T-helper 17 cell (primary cell): Measurements from ENCODE around the gene MYO5C. TPM values are rescaled to one million over a fixed set of nuclear protein-coding genes. Genes with fewer than 3 reads are reported as not detected.
A peak's percentile ranks its signal among the peaks of the same experiment; 100 is the strongest.
"Not testable (repeated sequence)": the region's sequence is repeated elsewhere in the genome, so short reads cannot be mapped to it uniquely, and the experiment has no call there.

Experiments used
- ATAC-seq: fragments of 150-1000 bp; cut with Tn5 transposase; 2 replicates; pipeline ENCODE4 v1.10.0; 2021; ENCODE audit warnings: mild to moderate bottlenecking, moderate library complexity
- DNase-seq, 3 donors: peaks; one replicate each; pipeline versions ENCODE4 v3.0.0 to v3.0.0-alpha.2; 2020 to 2021
- H3K9me3 ChIP-seq: one replicate; pipeline ENCODE4 v1.7.0; 2013; ENCODE audit warnings: low read length, mild to moderate bottlenecking; ENCODE audit not compliant: control insufficient read depth, poor library complexity, severe bottlenecking
- H3K27ac Mint-ChIP-seq: one replicate; pipeline ENCODE4 v1.8.0; 2022; ENCODE audit warnings: mild to moderate bottlenecking, moderate library complexity, mixed read lengths
- H3K27me3 Mint-ChIP-seq: one replicate; pipeline ENCODE4 v1.8.0; 2022; ENCODE audit warnings: mixed read lengths
- H3K36me3 Mint-ChIP-seq: one replicate; pipeline ENCODE4 v1.8.0; 2022; ENCODE audit warnings: low read depth, mixed read lengths
- H3K4me1 Mint-ChIP-seq: one replicate; pipeline ENCODE4 v1.8.0; 2022; ENCODE audit warnings: mild to moderate bottlenecking, mixed read lengths
- H3K4me3 Mint-ChIP-seq: one replicate; pipeline ENCODE4 v1.8.0; 2022; ENCODE audit warnings: mild to moderate bottlenecking, moderate library complexity, mixed read lengths
- total RNA-seq, 4 donors: library from RNA in 2 of 4; stranded (reverse) in 2 of 4; gene quantifications; one replicate each; pipeline ENCODE4 v1.2.3 and lab custom pipeline; 2022 to 2026

Gene MYO5C
- total RNA-seq, 2 donors from 2014 or later = 1.5 to 3.3 TPM

DNA sequence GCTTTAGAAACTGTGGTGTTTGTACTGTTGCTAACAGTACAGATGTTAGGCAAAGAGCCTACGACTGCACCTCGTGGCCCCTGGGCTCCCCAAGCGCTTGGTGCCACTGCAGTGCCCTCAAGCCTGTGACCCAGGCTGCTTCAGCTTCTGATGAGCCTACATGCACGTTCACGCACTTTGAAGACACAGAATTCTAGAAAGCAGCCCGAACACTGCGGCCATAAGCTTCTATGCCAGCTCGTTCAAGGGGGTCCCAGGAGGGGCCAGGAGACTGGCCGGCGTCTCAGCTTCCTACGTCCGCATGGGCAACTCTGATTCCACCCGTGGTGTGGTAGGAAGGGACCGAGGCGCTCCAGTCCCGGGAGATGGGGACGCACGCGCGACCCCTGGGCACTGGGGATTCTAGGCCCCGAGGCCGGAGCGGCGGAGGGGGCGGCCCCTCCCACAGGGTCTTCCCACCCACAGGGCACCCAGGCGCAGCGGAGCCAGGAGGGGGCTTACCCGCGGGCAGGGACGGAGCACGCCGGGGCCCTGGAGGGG is 653 bp downstream of the MYO5C start:
- Mint-ChIP-seq H3K4me3 (peak overlapping the region; percentile 72), H3K27me3 (peaks cover 38% of the 10 kb centered on the region), H3K27ac (peak overlapping the region; percentile 14), H3K36me3 (peaks cover 3% of the 10 kb centered on the region), H3K4me1 (peaks cover 9% of the 10 kb centered on the region)
- DNase-seq = no peak
- no peaks in the 10 kb centered on the region for H3K9me3 ChIP-seq
- ATAC-seq = no peak

GRCh38 chr15:52292780-52293392 is 2.7 kb downstream of the MYO5C start:
- H3K4me1 Mint-ChIP-seq = peaks cover 10% of the 10 kb centered on the region
- H3K4me3 Mint-ChIP-seq = no peak overlapping the region
- no peaks in the 10 kb centered on the region for H3K9me3 ChIP-seq
- H3K36me3 Mint-ChIP-seq = peaks cover 3% of the 10 kb centered on the region
- DNase-seq (no peak), ATAC-seq (no peak)
- no peak overlapping the region for H3K27ac Mint-ChIP-seq
- H3K27me3 Mint-ChIP-seq = peaks cover 38% of the 10 kb centered on the region

DNA sequence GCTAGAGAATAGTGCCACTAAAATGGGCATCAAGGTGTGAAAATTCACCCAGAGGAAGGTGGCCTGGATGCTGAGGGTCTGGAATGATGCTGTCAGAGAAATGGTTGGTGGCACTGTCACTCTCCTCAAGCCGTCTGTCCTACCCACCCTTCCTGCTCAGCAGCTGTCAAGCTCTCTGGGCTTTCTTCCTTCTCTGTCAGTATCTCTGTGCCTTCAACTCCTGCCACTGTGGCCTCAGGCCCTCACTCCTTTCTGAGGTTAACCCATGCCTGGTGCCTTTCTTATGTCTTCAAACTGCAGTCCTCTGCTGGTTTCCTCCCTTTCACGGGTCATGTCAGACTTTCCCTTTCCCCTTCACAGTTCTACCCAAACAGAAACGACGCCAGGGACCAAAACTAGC is 4.4 kb downstream of the MYO5C start:
- Mint-ChIP-seq H3K27me3 (peaks cover 32% of the 10 kb centered on the region), H3K27ac (no peak overlapping the region), H3K36me3 (peaks cover 3% of the 10 kb centered on the region), H3K4me3 (no peak overlapping the region), H3K4me1 (peaks cover 10% of the 10 kb centered on the region)
- DNase-seq (no peak), ATAC-seq (no peak)
- H3K9me3 ChIP-seq = no peaks in the 10 kb centered on the region

DNA sequence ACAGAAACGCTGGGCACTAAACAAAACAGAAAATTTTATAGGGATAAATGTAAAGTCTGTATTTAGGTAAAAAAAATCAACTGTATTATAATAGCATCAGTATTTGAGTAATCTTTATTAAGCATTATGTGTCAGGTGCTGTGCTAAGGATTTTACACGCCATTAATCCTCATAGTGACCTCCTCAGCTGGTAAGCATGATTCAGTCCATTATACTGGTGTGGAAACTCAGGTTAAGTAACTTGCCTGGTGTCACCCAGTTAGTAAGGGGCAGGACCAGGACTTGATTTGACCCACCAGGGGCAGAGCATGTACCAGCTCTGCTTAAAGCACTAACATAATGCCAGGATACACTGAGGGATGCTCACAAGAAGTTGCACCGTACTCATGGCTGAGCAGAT is 4.8 kb downstream of the MYO5C start:
- Mint-ChIP-seq H3K27ac (no peak overlapping the region), H3K4me3 (no peak overlapping the region), H3K4me1 (peaks cover 10% of the 10 kb centered on the region), H3K27me3 (peaks cover 30% of the 10 kb centered on the region), H3K36me3 (peaks cover 3% of the 10 kb centered on the region)
- ATAC-seq = no peak
- H3K9me3 ChIP-seq = no peaks in the 10 kb centered on the region
- no peak for DNase-seq

- Mint-ChIP-seq H3K27ac (peak overlapping the region; percentile 1), H3K27me3 (peaks cover 30% of the 10 kb centered on the region), H3K4me3 (no peak overlapping the region), H3K4me1 (peaks cover 10% of the 10 kb centered on the region), H3K36me3 (peaks cover 3% of the 10 kb centered on the region)
- no peaks in the 10 kb centered on the region for H3K9me3 ChIP-seq
- DNase-seq = no peak
- ATAC-seq = no peak
Measured at GRCh38 chr15:52290329-52290728, 5.3 kb downstream of the MYO5C start.

DNA sequence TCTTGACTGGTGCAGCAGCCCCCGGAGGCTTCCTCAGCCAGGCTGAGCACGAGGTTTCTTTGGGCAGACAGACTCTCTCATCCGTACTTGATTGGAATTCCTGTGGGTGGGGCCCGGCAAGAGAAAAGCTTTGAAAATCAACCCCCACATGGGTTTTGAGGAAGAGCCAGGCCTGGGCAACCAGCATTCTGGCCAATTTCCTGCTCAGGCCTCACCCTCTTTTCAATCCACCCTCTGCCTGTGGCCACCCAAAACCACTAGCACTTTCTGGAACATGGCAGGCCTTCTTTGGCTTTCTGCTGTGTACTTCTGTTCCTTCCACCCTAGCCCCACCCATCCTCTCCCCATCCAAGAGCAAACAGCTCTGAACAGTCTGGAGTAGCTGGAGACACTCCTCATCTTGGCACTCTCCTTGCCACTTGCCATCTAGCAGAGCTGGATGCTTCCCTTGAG is 5.9 kb downstream of the MYO5C start:
- Mint-ChIP-seq H3K27ac (peak overlapping the region; percentile 1), H3K36me3 (peaks cover 3% of the 10 kb centered on the region), H3K27me3 (peaks cover 27% of the 10 kb centered on the region), H3K4me3 (no peak overlapping the region), H3K4me1 (peaks cover 10% of the 10 kb centered on the region)
- ATAC-seq (no peak), DNase-seq (no peak)
- no peaks in the 10 kb centered on the region for H3K9me3 ChIP-seq

- peaks cover 21% of the 10 kb centered on the region for H3K27me3 Mint-ChIP-seq
- ATAC-seq = no peak
- DNase-seq = no peak
- H3K36me3 Mint-ChIP-seq = peaks cover 3% of the 10 kb centered on the region
- no peak overlapping the region for H3K27ac Mint-ChIP-seq
- no peaks in the 10 kb centered on the region for H3K9me3 ChIP-seq
- peaks cover 10% of the 10 kb centered on the region for H3K4me1 Mint-ChIP-seq
- no peak overlapping the region for H3K4me3 Mint-ChIP-seq
Measured at GRCh38 chr15:52288986-52289385, 6.6 kb downstream of the MYO5C start.

DNA sequence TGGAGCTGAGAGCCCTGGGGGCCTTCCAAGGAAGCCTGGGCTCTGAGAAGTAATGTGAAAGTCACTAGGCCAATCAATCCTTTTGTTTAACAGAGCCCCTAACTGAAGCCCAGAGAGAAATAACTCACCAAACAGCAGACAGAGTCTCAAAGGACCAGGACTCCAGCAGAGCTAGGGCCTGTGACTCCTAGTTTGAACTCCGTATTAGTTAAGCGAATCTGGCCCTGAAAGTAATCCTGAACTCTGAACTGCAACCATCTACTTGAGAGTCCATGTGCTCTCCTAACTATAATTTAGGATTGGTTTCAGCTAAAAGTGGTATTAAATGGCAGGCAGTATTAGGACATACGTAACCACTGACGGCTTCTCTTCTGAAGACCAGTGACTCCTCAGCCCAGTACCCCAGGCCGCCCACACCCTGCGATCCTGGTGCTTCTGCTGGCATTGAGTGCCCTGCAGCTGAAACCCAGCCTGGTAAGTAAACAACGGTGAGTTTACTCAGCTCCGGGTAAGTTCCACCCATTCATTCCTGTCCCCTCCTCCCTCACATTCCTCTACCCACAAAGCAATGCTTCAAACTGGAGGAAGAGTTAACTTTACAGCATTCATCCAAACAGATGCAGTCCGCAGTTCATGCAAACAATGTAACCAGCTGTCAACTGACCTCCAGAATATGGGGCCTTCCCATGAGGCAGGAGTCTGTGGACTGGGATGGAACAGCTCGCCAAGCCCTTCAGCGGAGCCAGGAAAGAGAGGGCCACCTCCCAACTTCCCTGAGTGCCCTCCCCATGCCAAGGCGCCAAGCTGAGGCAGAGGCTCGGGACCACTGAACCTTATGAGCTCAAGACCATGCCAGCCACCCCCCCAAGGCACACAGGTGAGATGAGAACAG is 7.3 kb downstream of the MYO5C start:
- no peaks in the 10 kb centered on the region for H3K9me3 ChIP-seq
- Mint-ChIP-seq H3K4me3 (no peak overlapping the region), H3K27me3 (peaks cover 14% of the 10 kb centered on the region), H3K36me3 (peaks cover 2% of the 10 kb centered on the region), H3K4me1 (peaks cover 10% of the 10 kb centered on the region), H3K27ac (no peak overlapping the region)
- DNase-seq = no peak
- ATAC-seq = no peak

- Mint-ChIP-seq H3K27me3 (peaks cover 2% of the 10 kb centered on the region), H3K36me3 (no peaks in the 10 kb centered on the region), H3K4me1 (peaks cover 4% of the 10 kb centered on the region), H3K27ac (no peak overlapping the region), H3K4me3 (no peak overlapping the region)
- H3K9me3 ChIP-seq = no peaks in the 10 kb centered on the region
- no peak for ATAC-seq
- DNase-seq = no peak
Measured at GRCh38 chr15:52287114-52287513, 8.5 kb downstream of the MYO5C start.

DNA sequence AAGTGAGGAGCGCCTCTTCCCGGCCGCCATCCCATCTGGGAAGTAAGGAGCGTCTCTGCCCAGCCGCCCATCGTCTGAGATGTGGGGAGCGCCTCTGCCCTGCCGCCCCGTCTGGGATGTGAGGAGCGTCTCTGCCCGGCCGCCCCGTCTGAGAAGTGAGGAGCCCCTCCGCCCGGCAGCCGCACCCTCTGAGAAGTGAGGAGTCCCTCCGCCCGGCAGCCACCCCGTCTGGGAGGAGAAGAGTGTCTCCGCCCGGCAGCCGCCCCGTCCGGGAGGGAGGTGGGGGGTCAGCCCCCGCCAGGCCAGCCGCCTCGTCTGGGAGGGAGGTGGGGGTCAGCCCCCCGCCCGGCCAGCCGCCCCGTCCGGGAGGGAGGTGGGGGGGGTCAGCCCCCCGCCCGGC is 9.7 kb downstream of the MYO5C start:
- not testable (repeated sequence) for H3K27me3 Mint-ChIP-seq, H3K4me3 Mint-ChIP-seq, H3K36me3 Mint-ChIP-seq, DNase-seq, H3K9me3 ChIP-seq, H3K4me1 Mint-ChIP-seq, ATAC-seq, H3K27ac Mint-ChIP-seq

GRCh38 chr15:52284164-52284563 is 11.4 kb downstream of the MYO5C start:
- Mint-ChIP-seq H3K4me1 (peaks cover under 1% of the 10 kb centered on the region), H3K36me3 (no peaks in the 10 kb centered on the region), H3K27ac (no peak overlapping the region), H3K27me3 (peaks cover under 1% of the 10 kb centered on the region), H3K4me3 (no peak overlapping the region)
- ATAC-seq (no peak), DNase-seq (no peak)
- H3K9me3 ChIP-seq = no peaks in the 10 kb centered on the region

GRCh38 chr15:52283281-52283680 is 12.3 kb downstream of the MYO5C start:
- Mint-ChIP-seq H3K27me3 (peaks cover 4% of the 10 kb centered on the region), H3K4me1 (no peaks in the 10 kb centered on the region), H3K4me3 (no peak overlapping the region), H3K27ac (no peak overlapping the region), H3K36me3 (no peaks in the 10 kb centered on the region)
- DNase-seq (no peak), ATAC-seq (no peak)
- H3K9me3 ChIP-seq = no peaks in the 10 kb centered on the region

GRCh38 chr15:52282418-52282817 is 13.2 kb downstream of the MYO5C start:
- H3K4me3 Mint-ChIP-seq = no peak overlapping the region
- ATAC-seq = no peak
- no peaks in the 10 kb centered on the region for H3K9me3 ChIP-seq
- no peaks in the 10 kb centered on the region for H3K4me1 Mint-ChIP-seq
- no peaks in the 10 kb centered on the region for H3K36me3 Mint-ChIP-seq
- H3K27ac Mint-ChIP-seq = peak overlapping the region; percentile 59
- DNase-seq = no peak
- H3K27me3 Mint-ChIP-seq = peaks cover 4% of the 10 kb centered on the region
